Activated T-cell treated with anti-CD3 and anti-CD28 coated beads for 1 hour (primary cell): ENCODE measurements around the gene IL2RA.
"Not testable (repeated sequence)": the region's sequence is repeated elsewhere in the genome, so short reads cannot be mapped to it uniquely, and the experiment has no call there.

Source experiments
- DNase-seq: peaks from one replicate; pipeline ENCODE4 v3.0.0-alpha.2; 2020; ENCODE audit warnings: low read depth

IL2RA gene

GRCh38 chr10:6056411-6057135 is 5.6 kb downstream of the IL2RA start:
- DNase-seq, result no peak

- no peak for DNase-seq
Measured at GRCh38 chr10:6055929-6056328, 6.2 kb downstream of the IL2RA start.

GRCh38 chr10:6054884-6055283 is 7.3 kb downstream of the IL2RA start:
- no peak for DNase-seq

GRCh38 chr10:6053816-6054631 is 8.1 kb downstream of the IL2RA start:
- DNase-seq, result no peak

- no peak for DNase-seq
Measured at GRCh38 chr10:6053303-6053702, 8.9 kb downstream of the IL2RA start.

- DNase-seq, result peak; percentile 55
Measured at GRCh38 chr10:6052247-6053221, 9.6 kb downstream of the IL2RA start.

GRCh38 chr10:6050801-6051445 is 11.2 kb downstream of the IL2RA start:
- peak; percentile 69 for DNase-seq

GRCh38 chr10:6049031-6049400 is 13.2 kb downstream of the IL2RA start:
- no peak for DNase-seq

GRCh38 chr10:6048281-6049030 is 13.7 kb downstream of the IL2RA start:
- no peak for DNase-seq

GRCh38 chr10:6047847-6048246 is 14.3 kb downstream of the IL2RA start:
- no peak for DNase-seq

GRCh38 chr10:6046773-6047611 is 15.2 kb downstream of the IL2RA start:
- DNase-seq, result no peak

- DNase-seq, result no peak
Measured at GRCh38 chr10:6045878-6046772, 16.0 kb downstream of the IL2RA start.

GRCh38 chr10:6045314-6045848 is 16.8 kb downstream of the IL2RA start:
- DNase-seq, result no peak

GRCh38 chr10:6044751-6045313 is 17.3 kb downstream of the IL2RA start:
- DNase-seq, result no peak

- no peak for DNase-seq
Measured at GRCh38 chr10:6044060-6044459, 18.1 kb downstream of the IL2RA start.

GRCh38 chr10:6043377-6043776 is 18.8 kb downstream of the IL2RA start:
- not testable (repeated sequence) for DNase-seq

- no peak for DNase-seq
Measured at GRCh38 chr10:6040205-6040604, 22.0 kb downstream of the IL2RA start.

GRCh38 chr10:6039711-6040110 is 22.5 kb downstream of the IL2RA start:
- no peak for DNase-seq
